Naive thymus-derived CD4-positive, alpha-beta T cell (primary cell): ENCODE measurements around the gene PLEKHM1. TPM values are rescaled to one million over a fixed set of nuclear protein-coding genes. Genes with fewer than 3 reads are reported as not detected.
"Not testable (repeated sequence)": the region's sequence is repeated elsewhere in the genome, so short reads cannot be mapped to it uniquely, and the experiment has no call there.

ENCODE experiments used
- ATAC-seq: fragments of 150-1000 bp; cut with Tn5 transposase; 2 replicates; pipeline ENCODE4 v1.10.0; 2021; ENCODE audit warnings: mild to moderate bottlenecking, moderate library complexity
- CTCF ChIA-PET: fragments of 350-600 bp; sonication (Branson Sonifier 250); formaldehyde crosslinking; loops from one replicate; lab custom pipeline; 2021; ENCODE audit warnings: antibody characterized with exemption; lab: Charles Lee
- POLR2A ChIA-PET: fragments of 350-600 bp; sonication (Branson Sonifier 250); formaldehyde crosslinking; loops from one replicate; lab custom pipeline; 2021; ENCODE audit warnings: antibody characterized with exemption, inconsistent platforms; lab: Charles Lee
- DNase-seq, 9 donors: peaks; one replicate each; pipeline versions ENCODE4 v3.0.0 to v3.0.0-alpha.2; 2020 to 2022; ENCODE audit warnings: mixed read lengths in 1 of 9
- H3K27ac ChIP-seq: one replicate; pipeline ENCODE4 v1.7.0; 2013; ENCODE audit warnings: mild to moderate bottlenecking, low read depth, low read length, moderate library complexity
- H3K27me3 ChIP-seq, 2 donors: one replicate each; pipeline ENCODE4 v1.7.0; 2013; ENCODE audit warnings: low read length in 2 of 2, mild to moderate bottlenecking in 2 of 2, moderate library complexity in 2 of 2; ENCODE audit not compliant: control insufficient read depth in 2 of 2, insufficient read depth in 2 of 2
- H3K36me3 ChIP-seq, 3 experiments: 1 replicate in 2 of 3; 2 replicates in 1 of 3; pipeline ENCODE4 v1.7.0; 2013; ENCODE audit warnings: low read length in 3 of 3, mild to moderate bottlenecking in 3 of 3, moderate library complexity in 1 of 3; ENCODE audit not compliant: insufficient read depth in 3 of 3, control insufficient read depth in 2 of 3
- H3K4me1 ChIP-seq, 2 donors: one replicate each; pipeline ENCODE4 v1.7.0; 2013; ENCODE audit warnings: low read length in 2 of 2, mild to moderate bottlenecking in 2 of 2, moderate library complexity in 1 of 2; ENCODE audit not compliant: control insufficient read depth in 2 of 2, insufficient read depth in 2 of 2
- H3K4me3 ChIP-seq: 2 replicates; pipeline ENCODE4 v1.7.0; 2013; ENCODE audit warnings: mild to moderate bottlenecking, low read length
- H3K9me3 ChIP-seq, 3 experiments: 1 replicate in 2 of 3; 2 replicates in 1 of 3; pipeline ENCODE4 v1.7.0; 2013; ENCODE audit warnings: low read length in 3 of 3; ENCODE audit not compliant: control insufficient read depth in 2 of 3
- H3K27ac Mint-ChIP-seq, 9 donors: one replicate each; pipeline ENCODE4 v1.8.0; 2020 to 2022; ENCODE audit warnings: mixed read lengths in 9 of 9, mild to moderate bottlenecking in 8 of 9, moderate library complexity in 5 of 9, inconsistent platforms in 2 of 9
- H3K27me3 Mint-ChIP-seq, 5 donors: one replicate each; pipeline ENCODE4 v1.8.0; 2021 to 2022; ENCODE audit warnings: mixed read lengths in 5 of 5, mild to moderate bottlenecking in 1 of 5
- H3K36me3 Mint-ChIP-seq, 5 donors: one replicate each; pipeline ENCODE4 v1.8.0; 2020 to 2022; ENCODE audit warnings: mixed read lengths in 5 of 5, mild to moderate bottlenecking in 3 of 5, inconsistent platforms in 1 of 5
- H3K4me1 Mint-ChIP-seq, 7 donors: one replicate each; pipeline ENCODE4 v1.8.0; 2020 to 2022; ENCODE audit warnings: mixed read lengths in 7 of 7, mild to moderate bottlenecking in 3 of 7, inconsistent platforms in 1 of 7
- H3K4me3 Mint-ChIP-seq, 10 donors: one replicate each; pipeline ENCODE4 v1.8.0; 2020 to 2022; ENCODE audit warnings: mild to moderate bottlenecking in 10 of 10, mixed read lengths in 10 of 10, moderate library complexity in 6 of 10, inconsistent platforms in 2 of 10
- H3K9me3 Mint-ChIP-seq, 11 donors: one replicate each; pipeline ENCODE4 v1.8.0; 2020 to 2022; ENCODE audit warnings: mixed read lengths in 11 of 11, mild to moderate bottlenecking in 4 of 11, inconsistent platforms in 1 of 11, moderate library complexity in 1 of 11
- intact Hi-C, 2 donors: fragments of 100-400 bp; cut with micrococcal nuclease; formaldehyde crosslinking; loops; one replicate each; pipeline ENCODE4 v1.15.1; 2023
- polyA plus RNA-seq, 2 donors: library from polyadenylated mRNA; unstranded; fragments of 300-500 nt; fragmentation: Illumina TruSeq; gene quantifications; one replicate each; pipeline ENCODE4 v1.2.3, GENCODE V29; 2021
- total RNA-seq, 6 experiments: library from RNA in 5 of 6; stranded (reverse) in 5 of 6; gene quantifications; 1 replicate in 5 of 6; 2 replicates in 1 of 6; pipeline ENCODE4 v1.2.3 and lab custom pipeline; 2021 to 2026

The PLEKHM1 gene
- total and polyA plus RNA-seq, 7 experiments from 2014 or later, result 11.5 to 111 (median 76.3) TPM

DNA sequence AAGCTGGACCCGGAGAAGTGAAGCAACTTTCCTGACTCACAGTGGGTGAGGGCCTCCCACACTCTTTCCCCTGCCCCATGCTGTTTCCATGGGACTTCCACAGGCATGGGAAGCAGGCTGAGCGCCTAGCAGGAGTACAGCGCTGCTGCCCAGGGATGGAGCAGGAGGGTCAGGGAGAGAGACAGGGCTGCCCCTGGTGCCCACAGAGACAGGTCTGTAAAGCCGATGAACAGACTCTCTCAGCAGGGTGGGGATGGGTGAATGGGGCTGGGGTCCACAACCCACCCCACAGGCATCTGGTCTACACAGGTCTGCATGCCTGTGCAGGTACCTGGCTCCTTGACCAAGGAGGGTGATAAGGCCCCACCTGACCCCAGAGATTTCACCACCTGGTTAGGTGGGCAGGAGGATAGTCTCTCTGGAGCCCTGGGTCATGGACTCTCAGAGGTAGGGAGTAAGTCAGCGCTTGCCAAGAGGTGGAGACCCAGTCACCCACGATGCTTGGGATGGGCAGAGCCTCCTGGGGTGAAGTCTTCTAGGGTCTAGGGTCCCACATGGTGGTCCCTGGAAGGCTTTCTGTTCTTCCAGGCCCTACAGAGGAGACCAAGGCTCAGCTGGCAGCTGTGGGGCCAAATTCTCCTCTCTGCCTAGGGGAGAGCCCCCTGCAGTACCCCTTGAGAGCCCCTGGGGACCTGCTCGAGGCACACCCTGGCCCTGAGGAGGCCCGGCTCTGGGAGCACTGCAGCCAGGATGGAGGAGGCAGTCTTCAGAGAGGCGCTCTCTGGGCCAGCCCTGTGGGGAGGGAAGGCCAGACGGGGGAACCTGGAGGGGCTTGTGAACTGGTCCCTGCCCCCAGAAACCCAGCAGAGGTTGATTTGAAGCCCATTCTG is 46.9 kb downstream of the PLEKHM1 start:
- H3K4me1 ChIP-seq, H3K27me3 ChIP-seq, H3K9me3 Mint-ChIP-seq, intact Hi-C loops, POLR2A ChIA-PET, H3K27me3 Mint-ChIP-seq, H3K27ac Mint-ChIP-seq, H3K4me3 ChIP-seq, ATAC-seq, CTCF ChIA-PET, H3K9me3 ChIP-seq, H3K27ac ChIP-seq, H3K4me3 Mint-ChIP-seq: not testable (repeated sequence)
- peak in 1 of 9 donors; percentile 19 for DNase-seq
- peaks cover 0 to 24% (median 0%) of the 10 kb centered on the region in 3 experiments for H3K36me3 ChIP-seq
- Mint-ChIP-seq H3K36me3 (peaks cover 0 to 19% (median 4%) of the 10 kb centered on the region in 5 donors), H3K4me1 (peaks cover 0 to 37% (median 20%) of the 10 kb centered on the region in 7 donors)

DNA sequence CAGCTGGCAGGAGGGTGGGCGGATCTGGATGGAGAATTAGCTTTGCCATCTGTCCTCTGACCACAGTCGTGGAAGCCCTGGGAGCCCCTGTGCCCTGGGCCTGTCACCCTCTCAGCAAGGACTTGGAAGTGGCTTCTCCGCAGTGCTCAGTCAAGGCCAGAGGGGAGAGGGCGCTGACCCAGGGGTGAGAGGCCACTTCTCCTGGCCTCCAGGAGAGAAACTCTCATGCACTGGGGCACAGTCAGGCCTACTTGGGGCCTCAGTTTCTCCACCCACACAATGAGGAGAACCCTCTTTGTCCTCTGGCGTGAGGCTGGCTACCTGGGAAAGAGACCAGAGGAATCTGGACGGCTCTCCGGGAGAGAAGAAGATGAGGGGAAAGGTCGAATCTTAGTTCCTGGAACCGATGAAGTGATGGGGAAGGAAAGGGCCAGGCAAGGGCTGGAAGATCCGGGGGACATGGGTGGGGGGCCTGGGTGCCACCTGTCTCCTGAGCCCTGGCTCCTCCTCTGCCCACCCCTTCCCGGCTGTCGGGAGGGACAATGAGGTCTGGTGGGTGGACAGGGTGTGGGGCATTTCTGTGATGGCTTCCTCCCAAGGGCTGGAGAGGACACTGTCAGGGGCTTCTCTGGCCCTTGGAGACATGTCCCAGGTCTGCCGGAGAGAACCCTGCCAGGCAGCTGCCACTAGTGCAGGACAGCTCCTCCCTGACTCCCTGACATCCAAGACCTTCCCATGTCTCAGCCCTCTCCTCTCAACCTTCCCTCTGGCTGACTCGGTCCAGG is 48.8 kb downstream of the PLEKHM1 start:
- Histone ChIP-seq H3K36me3 (peaks cover 0 to 35% (median 0%) of the 10 kb centered on the region in 3 experiments), H3K9me3 (no peaks in the 10 kb centered on the region), H3K27me3 (no peaks in the 10 kb centered on the region), H3K4me3 (no peak overlapping the region), H3K27ac (no peak overlapping the region), H3K4me1 (no peaks in the 10 kb centered on the region)
- Mint-ChIP-seq H3K9me3 (no peaks in the 10 kb centered on the region), H3K27ac (peak overlapping the region in 2 of 9 donors; percentile 7 to 69), H3K36me3 (peaks cover 0 to 15% (median 4%) of the 10 kb centered on the region in 5 donors), H3K4me3 (no peak overlapping the region), H3K27me3 (no peaks in the 10 kb centered on the region), H3K4me1 (peaks cover 0 to 27% (median 20%) of the 10 kb centered on the region in 7 donors)
- ATAC-seq (no peak), DNase-seq (no peak)
- intact Hi-C loops, result no loop called here
- POLR2A ChIA-PET, result interaction anchor here (0.6 kb wide), 1 partner anchor 696 kb away, joined by 4 read pairs; no protein-coding TSS in a partner anchor
- CTCF ChIA-PET, result interaction anchor here (0.5 kb wide), 1 partner anchor 423 kb away, joined by 4 read pairs; no protein-coding TSS in a partner anchor

DNA sequence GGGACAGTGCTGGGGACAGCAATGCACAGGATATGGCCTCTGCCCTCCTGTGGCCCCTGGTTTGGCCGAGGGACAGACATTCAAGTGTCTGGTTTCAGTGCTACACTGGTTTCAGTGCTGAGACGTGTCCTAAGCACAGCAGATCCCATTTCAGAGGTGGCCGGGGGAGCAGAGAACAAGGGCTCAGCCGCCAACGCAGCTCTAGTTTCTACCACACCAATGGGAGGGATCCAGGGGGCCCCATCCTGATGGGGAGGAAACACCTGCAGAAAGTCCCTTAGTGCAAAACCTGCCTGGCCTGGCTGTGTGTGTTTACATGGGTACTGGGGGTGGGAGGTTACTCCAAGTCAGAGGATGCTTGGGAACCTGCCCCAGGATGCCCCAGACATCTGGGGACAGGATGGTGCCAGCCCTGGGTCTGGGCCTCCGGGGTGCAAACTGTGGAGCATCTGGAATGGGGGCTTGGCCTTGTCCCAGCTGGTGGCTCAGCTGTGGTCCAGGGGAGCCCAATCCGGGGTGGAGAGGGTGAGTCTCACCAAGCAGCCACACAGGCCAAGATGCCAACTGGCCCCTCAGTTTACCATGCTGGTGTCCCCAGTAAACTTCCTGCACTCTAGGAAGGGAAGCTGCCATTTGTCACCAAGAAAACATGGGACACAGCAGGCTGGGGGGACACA is 49.5 kb downstream of the PLEKHM1 start:
- DNase-seq (peak in 1 of 9 donors; percentile 43), ATAC-seq (peak; percentile 43)
- peaks cover 0 to 41% (median 0%) of the 10 kb centered on the region in 3 experiments for H3K36me3 ChIP-seq
- CTCF ChIA-PET, H3K9me3 ChIP-seq, H3K27ac ChIP-seq, H3K27me3 ChIP-seq, H3K27me3 Mint-ChIP-seq, H3K4me3 Mint-ChIP-seq, H3K4me1 ChIP-seq, intact Hi-C loops, H3K4me3 ChIP-seq, H3K9me3 Mint-ChIP-seq: not testable (repeated sequence)
- H3K27ac Mint-ChIP-seq, result peak overlapping the region in 7 of 9 donors; percentile 36 to 73 (median 59)
- H3K36me3 Mint-ChIP-seq, result peaks cover 0 to 14% (median 4%) of the 10 kb centered on the region in 5 donors
- POLR2A ChIA-PET, result interaction anchor here (0.6 kb wide), 1 partner anchor 697 kb away, joined by 4 read pairs; no protein-coding TSS in a partner anchor
- peaks cover 0 to 22% (median 15%) of the 10 kb centered on the region in 7 donors for H3K4me1 Mint-ChIP-seq

DNA sequence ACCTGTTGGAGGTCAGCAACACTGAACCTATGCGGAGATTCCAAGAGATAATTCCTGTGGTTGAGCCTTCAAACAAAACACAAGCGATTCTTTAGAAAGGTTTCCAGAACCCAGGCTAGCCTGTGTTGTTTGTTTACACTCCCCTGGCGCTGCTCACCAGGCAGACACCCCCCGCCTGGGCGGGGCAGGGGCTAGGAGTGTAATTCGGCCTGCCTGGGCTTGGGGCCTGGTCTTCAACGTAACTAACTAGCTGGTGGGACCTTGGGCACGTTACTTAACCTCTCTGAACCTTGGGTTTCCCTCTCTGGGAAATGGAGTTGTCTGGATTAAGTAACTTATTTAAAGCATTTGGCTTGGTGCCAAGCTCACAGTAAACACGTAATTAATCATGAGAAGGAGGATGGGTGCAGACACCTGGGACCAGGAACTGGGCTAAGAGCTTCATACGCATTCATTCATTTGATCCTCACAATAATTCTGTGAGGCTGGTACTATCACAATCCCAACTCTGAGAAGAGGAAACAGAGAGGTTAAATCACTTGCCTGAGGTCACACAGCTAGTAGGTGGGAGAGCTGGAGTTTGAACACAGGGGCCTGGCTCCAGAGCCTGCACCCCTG is 50.3 kb downstream of the PLEKHM1 start:
- Histone ChIP-seq H3K4me3 (no peak overlapping the region), H3K4me1 (no peaks in the 10 kb centered on the region), H3K27ac (no peak overlapping the region), H3K9me3 (no peaks in the 10 kb centered on the region), H3K36me3 (peaks cover 0 to 44% (median 0%) of the 10 kb centered on the region in 3 experiments), H3K27me3 (no peaks in the 10 kb centered on the region)
- POLR2A ChIA-PET, result no interaction called here
- intact Hi-C loops, result no loop called here
- Mint-ChIP-seq H3K4me1 (peaks cover 0 to 18% (median 13%) of the 10 kb centered on the region in 7 donors), H3K4me3 (no peak overlapping the region), H3K9me3 (no peaks in the 10 kb centered on the region), H3K36me3 (peaks cover 0 to 11% (median 4%) of the 10 kb centered on the region in 5 donors), H3K27me3 (no peaks in the 10 kb centered on the region), H3K27ac (peak overlapping the region in 7 of 9 donors; percentile 27 to 73 (median 52))
- CTCF ChIA-PET, result interaction anchor here (0.9 kb wide), 1 partner anchor 13 kb away, joined by 3 read pairs; no protein-coding TSS in a partner anchor
- DNase-seq, result no peak
- no peak for ATAC-seq

DNA sequence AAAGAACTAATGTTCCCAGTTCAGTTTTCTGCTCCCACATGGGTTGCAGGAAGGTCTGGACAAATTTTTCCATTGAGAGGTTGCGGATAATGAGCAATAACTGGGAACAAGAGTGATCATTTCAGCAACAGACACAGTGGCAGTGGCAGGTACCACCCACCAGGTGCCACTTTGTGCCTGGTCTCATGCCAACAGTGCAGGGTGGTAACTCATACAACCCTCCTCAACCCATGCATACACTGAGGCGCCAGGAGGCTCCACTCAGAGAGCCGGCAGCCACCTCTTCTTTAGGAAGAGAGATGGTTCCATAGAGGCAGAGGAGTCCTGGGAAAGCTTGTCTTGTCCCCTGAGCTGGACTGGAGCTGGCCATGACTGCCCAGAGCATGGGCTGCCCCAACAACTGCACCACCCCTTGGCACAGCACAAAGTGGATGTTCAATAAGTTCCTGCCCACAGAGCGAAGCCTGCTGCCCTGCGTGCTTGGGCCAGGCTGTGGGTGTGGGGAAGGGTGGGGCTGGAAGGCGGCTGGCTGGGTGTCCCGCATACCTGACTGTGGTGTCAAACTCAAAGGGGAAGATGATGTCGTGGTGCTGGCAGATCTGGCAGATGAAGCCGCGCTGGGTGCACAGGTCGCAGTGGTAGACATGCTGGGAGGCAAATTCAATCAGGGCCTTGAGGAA is 51.5 kb downstream of the PLEKHM1 start:
- intact Hi-C loops, result no loop called here
- Mint-ChIP-seq H3K9me3 (no peaks in the 10 kb centered on the region), H3K27me3 (no peaks in the 10 kb centered on the region), H3K4me1 (peaks cover 0 to 18% (median 9%) of the 10 kb centered on the region in 7 donors), H3K4me3 (no peak overlapping the region), H3K36me3 (peaks cover 0 to 6% (median 0%) of the 10 kb centered on the region in 5 donors), H3K27ac (peak overlapping the region in 1 of 9 donors; percentile 74)
- peaks cover 0 to 41% (median 0%) of the 10 kb centered on the region in 3 experiments for H3K36me3 ChIP-seq
- CTCF ChIA-PET, result no interaction called here
- POLR2A ChIA-PET, result no interaction called here
- no peak overlapping the region for H3K27ac ChIP-seq
- no peaks in the 10 kb centered on the region for H3K9me3 ChIP-seq
- ATAC-seq (no peak), DNase-seq (no peak)
- no peaks in the 10 kb centered on the region for H3K27me3 ChIP-seq
- H3K4me3 ChIP-seq, result no peak overlapping the region
- no peaks in the 10 kb centered on the region for H3K4me1 ChIP-seq
